ENCODE results near the gene TAS1R3. TPM values are rescaled to one million over a fixed set of nuclear protein-coding genes. Genes with fewer than 3 reads are reported as not detected.

The TAS1R3 gene
- total RNA-seq, 2 donors from 2014 or later = 0.30 to 0.35 TPM

DNA sequence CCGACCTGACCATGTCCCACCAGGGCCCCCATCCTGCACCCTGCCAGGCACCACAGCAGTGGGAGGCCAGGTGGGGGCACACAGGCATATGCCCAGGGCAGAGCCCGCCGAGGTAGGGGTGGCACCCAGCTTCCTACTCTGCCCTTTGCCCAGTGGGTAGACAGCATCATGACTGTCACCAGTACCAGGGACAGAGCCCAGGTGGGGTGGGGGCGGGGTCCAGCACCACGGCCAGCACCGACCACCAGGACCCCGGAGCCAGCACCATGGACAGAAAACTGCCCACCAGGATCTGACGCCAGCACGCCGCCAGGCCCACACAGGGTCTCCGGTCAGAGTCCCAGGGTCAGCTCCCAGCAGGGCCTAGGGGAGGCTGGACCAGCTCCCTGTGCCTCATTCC is 3.8 kb downstream of the TAS1R3 start:
- Histone ChIP-seq H3K27ac (no peak overlapping the region), H3K36me3 (peaks cover 25% of the 10 kb centered on the region), H3K4me3 (no peak overlapping the region), H3K4me1 (peaks cover 0 to 21% of the 10 kb centered on the region in 2 donors), H3K27me3 (no peaks in the 10 kb centered on the region), H3K9me3 (no peaks in the 10 kb centered on the region)
- no peak for DNase-seq (ENCODE audit: low spot score)
- TF ChIP-seq, protein P1, sequence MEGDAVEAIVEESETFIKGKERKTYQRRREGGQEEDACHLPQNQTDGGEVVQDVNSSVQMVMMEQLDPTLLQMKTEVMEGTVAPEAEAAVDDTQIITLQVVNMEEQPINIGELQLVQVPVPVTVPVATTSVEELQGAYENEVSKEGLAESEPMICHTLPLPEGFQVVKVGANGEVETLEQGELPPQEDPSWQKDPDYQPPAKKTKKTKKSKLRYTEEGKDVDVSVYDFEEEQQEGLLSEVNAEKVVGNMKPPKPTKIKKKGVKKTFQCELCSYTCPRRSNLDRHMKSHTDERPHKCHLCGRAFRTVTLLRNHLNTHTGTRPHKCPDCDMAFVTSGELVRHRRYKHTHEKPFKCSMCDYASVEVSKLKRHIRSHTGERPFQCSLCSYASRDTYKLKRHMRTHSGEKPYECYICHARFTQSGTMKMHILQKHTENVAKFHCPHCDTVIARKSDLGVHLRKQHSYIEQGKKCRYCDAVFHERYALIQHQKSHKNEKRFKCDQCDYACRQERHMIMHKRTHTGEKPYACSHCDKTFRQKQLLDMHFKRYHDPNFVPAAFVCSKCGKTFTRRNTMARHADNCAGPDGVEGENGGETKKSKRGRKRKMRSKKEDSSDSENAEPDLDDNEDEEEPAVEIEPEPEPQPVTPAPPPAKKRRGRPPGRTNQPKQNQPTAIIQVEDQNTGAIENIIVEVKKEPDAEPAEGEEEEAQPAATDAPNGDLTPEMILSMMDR (IDR thresholded peaks at IDR 0.05) = no peak

DNA sequence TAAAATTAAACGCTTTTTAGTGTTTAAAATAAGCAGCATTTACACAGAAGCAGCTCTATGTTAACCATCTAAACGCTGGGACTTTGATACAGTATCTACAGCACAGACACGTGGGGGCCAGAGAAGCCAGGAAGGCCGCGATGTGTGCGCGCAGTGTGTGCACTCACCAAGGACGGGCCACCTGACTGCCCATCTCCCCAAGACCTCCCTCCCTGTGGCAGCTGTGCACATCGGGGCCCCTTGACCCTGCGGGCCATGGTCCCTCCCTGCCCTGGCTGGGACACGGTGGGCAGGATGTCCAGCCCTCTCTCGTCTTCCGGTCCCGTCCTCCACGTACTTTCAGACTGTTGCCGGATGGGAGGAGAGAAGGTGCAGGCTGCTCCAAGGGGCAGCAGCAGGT is 4.2 kb downstream of the TAS1R3 start:
- TF ChIP-seq, protein P1 (IDR thresholded peaks at IDR 0.05) = no peak
- DNase-seq (ENCODE audit: low spot score) = no peak
- H3K4me3 ChIP-seq = no peak overlapping the region
- peaks cover 0 to 17% of the 10 kb centered on the region in 2 donors for H3K4me1 ChIP-seq
- no peaks in the 10 kb centered on the region for H3K9me3 ChIP-seq
- peaks cover 30% of the 10 kb centered on the region for H3K36me3 ChIP-seq
- H3K27ac ChIP-seq = no peak overlapping the region
- no peaks in the 10 kb centered on the region for H3K27me3 ChIP-seq

DNA sequence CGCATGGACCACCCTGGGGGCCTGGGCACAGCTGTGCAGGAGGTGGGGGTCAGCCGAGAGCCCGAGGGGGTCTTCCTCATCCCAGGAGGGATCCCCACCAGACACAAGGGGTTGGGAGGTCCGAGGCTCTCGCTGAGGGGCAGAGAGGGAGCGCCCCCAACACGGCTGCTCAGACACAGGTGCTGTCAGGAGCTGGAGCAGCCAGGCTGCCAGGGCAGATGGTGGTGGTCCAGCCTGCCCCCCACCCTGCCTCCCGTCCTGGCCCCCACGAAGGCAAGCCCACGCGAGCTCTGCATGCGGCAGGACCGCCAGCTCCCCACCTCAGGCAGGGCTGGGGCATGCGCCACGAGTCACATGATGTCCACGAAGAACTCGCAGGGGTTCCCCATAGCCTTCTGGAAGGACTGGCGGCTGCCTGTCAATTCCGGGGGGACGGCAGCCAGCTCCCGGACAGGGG is 4.7 kb downstream of the TAS1R3 start:
- Histone ChIP-seq H3K4me1 (peaks cover 0 to 11% of the 10 kb centered on the region in 2 donors), H3K9me3 (no peaks in the 10 kb centered on the region), H3K27ac (no peak overlapping the region), H3K36me3 (peaks cover 34% of the 10 kb centered on the region), H3K4me3 (no peak overlapping the region), H3K27me3 (no peaks in the 10 kb centered on the region)
- TF ChIP-seq, protein P1 (IDR thresholded peaks at IDR 0.05) = no peak
- no peak for DNase-seq (ENCODE audit: low spot score)

DNA sequence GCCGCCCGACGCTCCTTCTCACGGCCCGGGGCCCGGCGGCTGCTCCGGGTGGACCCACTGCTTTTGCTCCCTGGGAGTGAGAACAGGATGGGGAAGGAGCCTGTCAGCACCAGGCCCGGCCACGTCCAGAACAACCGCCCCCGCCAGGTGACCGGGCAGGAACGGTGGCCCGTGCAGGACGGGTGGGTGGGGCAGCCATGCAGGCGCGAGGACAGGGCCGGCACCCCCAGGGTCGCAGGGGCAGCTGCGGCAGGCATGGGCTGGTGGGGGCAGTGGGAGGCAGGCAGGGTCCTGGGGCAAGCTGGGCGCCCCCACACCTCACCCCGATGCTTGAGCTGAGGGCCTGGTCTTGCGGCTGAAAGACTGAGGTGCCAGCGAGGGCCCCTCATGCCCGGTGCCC is 5.4 kb downstream of the TAS1R3 start:
- no peak for DNase-seq (ENCODE audit: low spot score)
- Histone ChIP-seq H3K27ac (no peak overlapping the region), H3K27me3 (no peaks in the 10 kb centered on the region), H3K36me3 (peaks cover 34% of the 10 kb centered on the region), H3K4me3 (no peak overlapping the region), H3K4me1 (peaks cover 0 to 5% of the 10 kb centered on the region in 2 donors), H3K9me3 (no peaks in the 10 kb centered on the region)
- TF ChIP-seq, protein P1 (IDR thresholded peaks at IDR 0.05) = no peak

DNA sequence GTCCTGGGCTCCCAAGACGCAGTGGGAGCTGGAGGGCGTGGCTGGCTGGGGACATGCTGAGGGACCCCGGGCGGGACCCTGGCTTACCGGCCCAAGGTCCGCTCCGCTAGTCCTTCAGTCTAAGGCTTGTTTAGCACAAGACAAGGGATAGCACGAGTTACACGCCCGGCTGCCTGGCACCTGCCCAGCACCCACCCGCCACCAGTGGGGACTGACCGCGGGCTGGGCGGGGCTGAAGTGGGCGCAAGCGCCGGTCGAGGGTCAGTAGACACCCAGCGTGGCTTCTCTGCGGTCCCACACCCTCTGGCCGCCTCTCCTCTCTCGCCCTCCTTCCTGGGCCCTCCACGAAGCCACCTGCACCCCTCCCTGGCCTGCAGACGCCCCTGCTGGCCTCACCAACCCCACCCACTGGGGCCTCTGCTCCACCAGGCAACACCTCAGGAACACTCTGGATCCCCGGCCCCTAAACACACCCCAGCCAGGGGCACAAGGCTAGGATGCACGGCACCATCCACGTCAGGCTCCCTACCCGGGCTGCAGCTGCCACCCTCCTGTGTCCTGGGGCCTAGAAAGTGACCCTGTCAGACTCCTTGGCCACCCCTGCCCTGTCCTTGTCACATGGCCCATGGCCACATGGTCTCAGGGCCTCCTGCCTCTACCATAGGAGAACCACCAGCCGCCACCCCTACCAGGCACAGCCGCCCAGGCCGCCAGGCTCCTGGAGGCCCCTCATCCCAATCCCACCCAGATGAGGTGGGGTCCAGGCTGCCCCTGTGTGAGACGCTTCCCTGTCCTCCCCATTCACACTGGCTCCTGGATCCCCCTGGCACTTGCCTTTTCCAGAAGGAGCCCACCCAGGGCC is 6.1 kb downstream of the TAS1R3 start:
- peaks cover 34% of the 10 kb centered on the region for H3K36me3 ChIP-seq
- H3K9me3 ChIP-seq = no peaks in the 10 kb centered on the region
- H3K27me3 ChIP-seq = no peaks in the 10 kb centered on the region
- no peak for DNase-seq (ENCODE audit: low spot score)
- TF ChIP-seq, protein P1 (IDR thresholded peaks at IDR 0.05) = no peak
- no peak overlapping the region for H3K4me3 ChIP-seq
- peaks cover 0 to 5% of the 10 kb centered on the region in 2 donors for H3K4me1 ChIP-seq
- no peak overlapping the region for H3K27ac ChIP-seq

Measured in right atrium auricular region (tissue), 2 donors.